Astrocyte of the spinal cord (primary cell): ENCODE data around the gene ATP5PO.
A peak's percentile ranks its signal among the peaks of the same experiment; 100 is the strongest.

ENCODE experiments used
- DNase-seq: peaks from one replicate; pipeline ENCODE4 v3.0.0; 2011; ENCODE audit warnings: low read depth, low spot score
- H3K4me3 ChIP-seq: 2 replicates; pipeline ENCODE4 v1.5.1; 2011; ENCODE audit warnings: low read depth, mild to moderate bottlenecking, low read length, moderate library complexity
- in situ Hi-C: cut with HindIII; loops from 2 replicates; pipeline ENCODE4 v1.10.0; 2017; ENCODE audit warnings: low sequenced_read_pairs
- TF ChIP-seq, protein P1 (sequence below): IDR thresholded peaks from 2 replicates; pipeline ENCODE4 v1.5.1; 2012; ENCODE audit warnings: low read depth, mild to moderate bottlenecking, low read length, inconsistent platforms

Gene ATP5PO

DNA sequence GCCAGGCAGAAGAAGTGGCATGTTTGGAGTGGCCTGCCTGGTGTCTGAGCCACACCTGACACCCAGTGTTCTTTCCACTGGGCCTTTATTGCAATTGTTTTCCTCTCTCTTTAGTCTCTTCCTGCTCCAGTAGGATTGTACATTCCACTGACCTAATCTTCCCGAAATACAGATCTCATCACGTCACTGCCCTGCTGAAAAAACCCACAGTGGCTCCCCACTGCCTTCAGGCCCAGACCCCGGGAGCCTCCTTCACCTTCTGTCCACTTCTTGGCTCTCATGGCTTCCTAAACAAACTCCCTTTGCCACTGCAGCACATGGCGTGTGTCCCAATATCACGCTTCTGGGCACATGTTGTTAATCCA is 25.3 kb upstream of the ATP5PO start:
- DNase-seq = peak; percentile 56
- H3K4me3 ChIP-seq = no peak overlapping the region
- TF ChIP-seq, protein P1, sequence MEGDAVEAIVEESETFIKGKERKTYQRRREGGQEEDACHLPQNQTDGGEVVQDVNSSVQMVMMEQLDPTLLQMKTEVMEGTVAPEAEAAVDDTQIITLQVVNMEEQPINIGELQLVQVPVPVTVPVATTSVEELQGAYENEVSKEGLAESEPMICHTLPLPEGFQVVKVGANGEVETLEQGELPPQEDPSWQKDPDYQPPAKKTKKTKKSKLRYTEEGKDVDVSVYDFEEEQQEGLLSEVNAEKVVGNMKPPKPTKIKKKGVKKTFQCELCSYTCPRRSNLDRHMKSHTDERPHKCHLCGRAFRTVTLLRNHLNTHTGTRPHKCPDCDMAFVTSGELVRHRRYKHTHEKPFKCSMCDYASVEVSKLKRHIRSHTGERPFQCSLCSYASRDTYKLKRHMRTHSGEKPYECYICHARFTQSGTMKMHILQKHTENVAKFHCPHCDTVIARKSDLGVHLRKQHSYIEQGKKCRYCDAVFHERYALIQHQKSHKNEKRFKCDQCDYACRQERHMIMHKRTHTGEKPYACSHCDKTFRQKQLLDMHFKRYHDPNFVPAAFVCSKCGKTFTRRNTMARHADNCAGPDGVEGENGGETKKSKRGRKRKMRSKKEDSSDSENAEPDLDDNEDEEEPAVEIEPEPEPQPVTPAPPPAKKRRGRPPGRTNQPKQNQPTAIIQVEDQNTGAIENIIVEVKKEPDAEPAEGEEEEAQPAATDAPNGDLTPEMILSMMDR = no peak
- in situ Hi-C loops = no loop called here

DNA sequence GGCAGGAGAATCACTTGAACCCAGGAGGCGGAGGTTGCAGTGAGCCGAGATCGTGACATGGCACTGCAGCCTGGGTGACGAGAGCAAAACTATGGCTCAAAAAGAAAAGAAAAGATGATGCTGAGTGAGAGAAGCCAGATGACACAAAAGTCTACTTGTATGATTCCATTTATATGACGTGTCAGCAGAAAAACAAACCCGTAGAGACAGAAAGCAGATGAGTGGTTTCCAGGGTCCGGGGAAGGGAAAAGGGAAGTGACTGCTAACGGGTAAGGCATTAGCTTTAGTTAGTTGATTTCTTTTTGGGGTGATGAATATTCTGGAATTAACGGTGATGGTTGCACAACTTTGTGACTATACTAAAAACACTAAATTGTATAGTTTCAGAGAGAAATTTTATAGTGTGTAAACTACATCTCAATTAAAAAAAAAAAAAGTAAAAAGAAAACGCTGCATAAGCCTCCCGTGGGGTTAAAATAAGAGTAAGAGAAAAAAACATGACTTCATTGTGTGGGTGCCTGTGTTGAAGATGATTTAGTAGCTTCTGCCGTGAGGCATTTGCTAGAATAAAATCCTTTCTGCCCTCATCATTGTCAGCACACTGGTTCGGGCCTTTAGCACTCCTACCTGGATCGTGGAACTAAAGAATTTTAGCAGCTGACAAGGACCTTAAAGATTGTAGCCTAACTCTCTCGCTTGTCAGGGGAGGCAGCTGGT is 24.7 kb upstream of the ATP5PO start:
- peak; percentile 56 for DNase-seq
- TF ChIP-seq, protein P1 = no peak
- no peak overlapping the region for H3K4me3 ChIP-seq
- in situ Hi-C loops = no loop called here

- H3K4me3 ChIP-seq = no peak overlapping the region
- in situ Hi-C loops = no loop called here
- TF ChIP-seq, protein P1 = no peak
- no peak for DNase-seq
These were observed 23.6 kb upstream of the ATP5PO start for GRCh38 chr21:33939226-33939625.

DNA sequence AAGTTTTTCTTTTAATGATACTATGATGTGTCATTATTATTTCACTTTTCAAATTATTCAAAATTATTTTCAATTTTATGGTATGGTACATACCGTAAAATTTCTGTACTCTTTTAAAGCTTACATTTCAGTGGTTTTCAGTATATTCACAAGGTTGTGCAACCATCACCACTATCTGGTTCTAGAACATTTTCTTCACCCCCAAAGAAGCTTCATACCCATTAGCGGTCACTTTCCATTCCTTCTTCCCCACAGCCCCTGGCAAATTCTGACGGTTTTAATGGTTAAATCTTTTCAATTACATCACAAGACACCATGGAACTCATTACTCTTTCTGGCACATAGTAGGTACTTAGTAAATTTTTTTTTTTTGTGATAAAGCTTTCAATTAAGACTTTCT is 22.8 kb upstream of the ATP5PO start:
- DNase-seq = no peak
- in situ Hi-C loops = no loop called here
- H3K4me3 ChIP-seq = no peak overlapping the region
- TF ChIP-seq, protein P1 = no peak

DNA sequence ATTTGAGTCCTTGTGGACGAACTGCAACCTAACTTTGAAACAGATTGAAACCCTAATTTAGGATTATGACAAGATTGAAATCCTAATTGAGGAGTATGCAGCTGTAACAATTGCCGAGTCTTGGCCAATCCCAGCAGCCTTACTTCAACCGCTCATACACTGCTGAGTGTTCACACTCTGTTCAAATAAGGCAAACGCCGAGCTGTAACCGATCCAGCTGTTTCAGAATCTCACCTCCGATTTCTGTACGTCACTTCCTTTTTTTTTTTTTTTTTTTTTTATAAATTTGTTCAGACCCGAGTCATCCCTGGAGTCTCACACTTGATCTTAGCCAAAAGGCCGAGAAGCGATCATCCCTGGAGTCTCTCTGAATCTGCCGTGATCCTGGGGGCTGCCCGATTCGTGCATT is 22.3 kb upstream of the ATP5PO start:
- TF ChIP-seq, protein P1 = no peak
- no peak overlapping the region for H3K4me3 ChIP-seq
- in situ Hi-C loops = no loop called here
- DNase-seq = no peak

DNA sequence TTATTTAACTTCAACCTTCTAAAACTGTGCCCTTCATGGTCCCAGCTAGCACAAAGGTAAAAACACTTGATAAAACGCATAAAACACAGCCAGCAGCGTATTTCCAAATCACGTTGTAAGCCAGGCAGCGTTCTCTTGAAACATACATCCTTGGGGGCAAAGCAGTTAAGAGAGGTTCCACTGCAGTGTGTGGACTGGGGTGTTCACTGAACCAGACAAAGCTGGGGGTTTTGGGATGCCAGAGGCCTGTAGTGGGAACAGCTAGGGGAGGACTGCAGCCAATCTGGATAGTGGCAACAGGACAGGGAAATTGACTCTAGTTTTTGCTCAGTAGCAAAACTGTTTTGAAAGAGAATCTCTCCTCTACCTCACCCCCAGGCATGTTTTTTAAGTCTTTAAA is 21.5 kb upstream of the ATP5PO start:
- H3K4me3 ChIP-seq = no peak overlapping the region
- DNase-seq = no peak
- in situ Hi-C loops = no loop called here
- TF ChIP-seq, protein P1 = no peak
